ENCODE measurements around the gene NOS3.

GRCh38 chr7:150972023-150972468 is 18.8 kb upstream of the NOS3 start:
- TF ChIP-seq CTCF (conservative IDR thresholded peaks at IDR 0.05; ENCODE audit: low read depth in 2 of 2) (no peak), EZH2 (IDR thresholded peaks at IDR 0.05; ENCODE audit: low read depth, unreplicated experiment) (no peak), POLR2AphosphoS5 (IDR thresholded peaks at IDR 0.05; ENCODE audit: low read depth) (no peak), CREB1 (CRISPR knock-in tag; IDR thresholded peaks at IDR 0.05; ENCODE audit: low read depth) (no peak), JUNB (IDR thresholded peaks at IDR 0.05; ENCODE audit: unreplicated experiment) (no peak), EZH2phosphoT487 (IDR thresholded peaks at IDR 0.05; ENCODE audit: unreplicated experiment) (no peak), REST (IDR thresholded peaks at IDR 0.05; ENCODE audit: unreplicated experiment) (no peak), STAT1 (IDR thresholded peaks at IDR 0.05; ENCODE audit: unreplicated experiment) (no peak), ZNF331 (CRISPR knock-in tag; IDR thresholded peaks at IDR 0.05; ENCODE audit: low read depth) (no peak), ZNF462 (CRISPR knock-in tag; IDR thresholded peaks at IDR 0.05) (no peak)

All from GM23338 (cell line).